Suprapubic skin (tissue), 4 donors: ENCODE results near the gene ABLIM3.

Experiments
- CTCF ChIP-seq, 2 donors: fragments of 200-600 bp in 1 of 2; fragments of 450-650 bp in 1 of 2; sonication (generic) in 1 of 2; IDR thresholded peaks; one replicate each; pipeline ENCODE4 v1.5.1; 2016 to 2019; ENCODE audit warnings: antibody characterized with exemption in 2 of 2, mild to moderate bottlenecking in 1 of 2, moderate library complexity in 1 of 2
- EP300 ChIP-seq: sonication (generic); formaldehyde crosslinking; IDR thresholded peaks from one replicate; pipeline ENCODE4 v1.6.1; 2017; ENCODE audit warnings: antibody characterized with exemption
- POLR2AphosphoS5 ChIP-seq, 3 donors: sonication (generic); formaldehyde crosslinking; IDR thresholded peaks; one replicate each; pipeline ENCODE4 v1.6.1; 2017; ENCODE audit warnings: antibody characterized with exemption in 3 of 3

DNA sequence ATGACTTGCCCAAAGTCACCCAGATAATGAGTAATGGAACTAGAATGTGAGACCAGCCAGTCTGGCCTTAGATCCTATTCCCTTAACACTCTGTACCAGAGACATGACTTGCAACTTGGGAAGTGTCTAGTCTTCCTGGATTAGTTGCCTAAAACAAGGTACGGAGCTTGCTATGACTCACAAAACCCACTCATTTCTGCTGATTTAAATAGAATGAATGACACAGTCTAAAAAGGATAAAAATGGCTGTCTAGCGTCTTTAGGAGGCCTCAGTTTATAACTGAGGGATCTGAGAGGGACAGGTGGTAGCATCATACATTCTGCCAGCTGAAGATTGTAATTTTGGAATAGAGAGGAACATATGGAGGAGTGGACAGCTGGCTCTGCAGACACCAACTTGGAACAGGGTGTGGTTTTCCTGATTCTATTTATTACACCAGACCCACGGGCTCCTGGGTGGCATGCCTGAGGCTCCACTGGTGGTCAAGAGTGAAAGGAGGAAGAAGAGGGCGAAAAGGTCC is 62.7 kb downstream of the ABLIM3 start:
- TF ChIP-seq CTCF (IDR thresholded peaks at IDR 0.05): no peak
- no peak for TF ChIP-seq EP300
- no peak for TF ChIP-seq POLR2AphosphoS5 (IDR thresholded peaks at IDR 0.05)
